Measurements from ENCODE around the gene GJB3.
"Not testable (repeated sequence)": the region's sequence is repeated elsewhere in the genome, so short reads cannot be mapped to it uniquely, and the experiment has no call there.

The GJB3 gene

DNA sequence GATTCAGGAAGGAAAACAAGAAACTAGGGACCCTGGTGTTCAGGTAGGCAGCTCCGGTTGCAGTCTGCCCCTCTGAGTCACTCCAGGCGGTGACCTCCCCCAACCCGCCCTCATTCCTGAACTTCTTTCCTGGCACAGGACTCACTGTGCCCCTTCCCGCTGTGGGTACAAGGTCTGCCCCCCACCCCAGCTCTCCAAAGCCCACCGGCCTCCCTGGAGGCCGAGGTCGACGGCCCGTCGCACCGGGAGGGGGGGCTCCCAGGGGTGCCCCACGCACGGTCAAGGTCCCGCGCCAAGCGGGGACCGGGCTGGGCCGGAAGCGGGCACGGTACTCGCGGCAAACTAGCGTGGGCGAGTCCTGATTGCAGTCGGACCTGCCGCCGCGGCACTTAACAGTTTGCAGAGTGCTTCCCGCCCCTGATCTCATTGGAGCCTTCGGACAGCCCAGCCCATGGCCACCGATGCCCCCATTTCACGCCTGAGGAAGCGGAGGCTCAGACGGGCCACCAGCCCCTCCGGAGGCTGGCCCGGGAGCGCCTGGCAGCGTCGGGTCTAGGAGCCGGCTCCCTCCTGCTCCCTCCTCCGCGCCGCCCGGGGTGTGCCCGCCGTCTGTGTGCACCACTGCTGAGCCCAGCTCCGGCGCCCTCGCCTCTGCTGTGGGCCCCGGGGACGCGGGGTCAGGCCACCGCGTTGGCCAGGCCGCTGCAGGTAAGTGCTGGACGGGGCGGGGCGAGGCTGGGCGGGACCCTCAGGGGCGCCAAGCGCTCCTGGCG lies at the start of gene GJB3:
Gene GJB3 (plus strand): TSS at position 144 of the 773 bp plus-strand sequence. CDS start 3,549 bp downstream, outside the sequence.
- peak; percentile 76 for DNase-seq

DNA sequence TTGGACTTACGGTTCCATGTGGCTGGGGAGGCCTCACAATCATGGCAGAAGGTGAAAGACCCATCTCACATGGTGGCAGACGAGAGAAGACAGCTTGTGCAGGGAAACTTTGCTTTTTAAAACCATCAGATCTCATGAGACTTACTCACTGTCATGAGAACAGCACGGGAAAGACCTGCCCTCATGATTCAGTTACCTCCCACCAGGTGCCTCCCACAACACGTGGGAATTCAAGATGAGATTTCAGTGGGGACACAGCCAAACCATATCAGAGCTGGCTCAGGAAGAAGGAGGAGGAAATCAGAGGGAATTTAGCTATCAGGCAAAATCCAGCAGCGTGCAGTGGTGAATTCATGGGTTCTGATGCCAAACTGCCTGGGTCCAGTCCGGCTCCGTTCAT lies 48.2 kb upstream of the GJB3 start:
- DNase-seq = not testable (repeated sequence)

DNA sequence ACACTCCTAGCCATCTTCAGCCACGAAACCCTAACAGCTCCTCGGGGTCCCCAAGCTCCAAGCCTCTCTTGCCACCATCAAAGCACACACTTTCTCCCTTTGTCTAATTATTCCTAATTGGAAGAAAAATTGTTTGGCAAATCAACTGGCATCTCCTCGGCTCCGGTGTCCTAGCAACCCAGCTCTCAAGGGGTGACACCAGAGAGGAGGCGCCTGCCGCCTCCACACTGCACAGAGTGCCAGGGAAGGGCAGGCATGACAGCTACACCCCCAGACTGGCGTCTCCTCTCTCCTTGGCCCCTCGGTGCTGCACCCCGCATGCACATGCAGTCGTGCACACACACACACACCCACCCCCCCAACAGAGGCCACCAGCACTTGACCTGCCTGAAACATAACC lies 44.3 kb upstream of the GJB3 start:
- DNase-seq = no peak

DNA sequence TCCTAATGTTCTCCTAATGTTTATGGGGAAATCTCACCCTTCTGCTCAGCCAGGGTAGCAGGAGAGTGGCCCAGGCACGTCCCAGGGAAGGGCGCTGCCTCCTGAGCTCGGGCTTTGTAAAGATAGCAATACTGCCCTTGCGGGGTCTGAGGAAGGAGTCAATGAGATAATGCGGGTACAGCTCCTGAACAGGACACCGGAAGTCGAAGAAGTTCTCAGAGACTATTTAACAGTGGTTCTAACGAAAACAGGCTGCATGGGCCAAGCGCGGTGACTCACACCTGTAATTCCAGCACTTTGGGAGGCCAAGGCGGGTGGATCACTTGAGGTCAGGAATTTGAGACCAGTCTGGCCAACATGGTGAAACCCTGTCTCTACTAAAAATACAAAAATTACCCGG lies 43.8 kb upstream of the GJB3 start:
- not testable (repeated sequence) for DNase-seq

DNA sequence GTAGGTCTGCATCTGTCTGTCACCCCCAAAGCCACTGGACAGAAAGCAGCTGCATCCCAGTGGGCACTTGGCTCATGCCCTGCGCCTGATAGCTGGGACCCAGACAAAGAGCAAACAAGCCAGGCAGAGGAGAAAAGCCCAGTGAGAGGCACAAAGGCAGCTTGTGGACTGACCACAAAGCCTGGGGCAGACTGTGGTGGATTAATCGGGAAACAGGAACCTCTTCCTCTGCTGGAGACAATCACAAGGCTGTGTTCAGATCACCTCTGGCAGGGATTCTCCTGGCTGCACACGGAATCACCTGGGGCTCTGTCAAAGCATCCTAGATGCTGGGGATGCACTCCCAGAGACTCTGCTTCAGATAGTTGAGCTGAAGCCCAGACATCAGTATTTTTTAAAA lies 41.4 kb upstream of the GJB3 start:
- DNase-seq = peak; percentile 30

DNA sequence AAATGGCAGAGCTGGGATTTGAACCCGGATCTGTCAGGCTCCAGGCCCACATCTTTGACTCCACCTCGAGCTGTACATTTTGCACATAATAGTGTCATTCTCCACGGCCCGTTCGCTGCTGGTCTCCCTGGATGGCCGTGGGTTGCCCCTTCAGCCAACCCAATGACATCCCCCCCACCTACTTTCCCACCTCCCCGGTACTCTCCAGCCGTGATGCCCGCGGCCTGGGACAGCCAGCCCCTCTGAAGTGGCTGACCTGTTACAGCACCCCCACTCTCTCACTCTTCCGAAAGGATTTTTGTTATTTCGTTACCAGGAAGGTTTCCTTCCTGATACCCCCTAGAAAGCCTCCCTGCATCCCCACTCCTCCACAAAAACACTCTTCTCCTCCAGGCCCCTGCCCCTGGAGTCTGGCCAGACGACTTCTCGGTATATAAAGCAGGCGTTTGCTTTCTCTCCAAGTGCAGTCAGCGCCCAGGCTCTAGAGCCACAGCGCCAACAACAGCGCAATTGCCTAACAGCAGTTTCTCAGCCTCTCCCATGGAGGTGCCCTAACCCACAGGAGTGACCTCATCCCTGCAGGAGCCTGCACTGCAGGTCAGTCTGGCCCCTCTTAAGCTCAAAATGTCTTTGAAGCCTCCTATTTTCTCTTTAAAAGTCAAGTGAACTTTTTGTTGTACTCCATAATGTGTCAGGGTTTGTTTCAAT lies 40.7 kb upstream of the GJB3 start:
- peak; percentile 80 for DNase-seq

DNA sequence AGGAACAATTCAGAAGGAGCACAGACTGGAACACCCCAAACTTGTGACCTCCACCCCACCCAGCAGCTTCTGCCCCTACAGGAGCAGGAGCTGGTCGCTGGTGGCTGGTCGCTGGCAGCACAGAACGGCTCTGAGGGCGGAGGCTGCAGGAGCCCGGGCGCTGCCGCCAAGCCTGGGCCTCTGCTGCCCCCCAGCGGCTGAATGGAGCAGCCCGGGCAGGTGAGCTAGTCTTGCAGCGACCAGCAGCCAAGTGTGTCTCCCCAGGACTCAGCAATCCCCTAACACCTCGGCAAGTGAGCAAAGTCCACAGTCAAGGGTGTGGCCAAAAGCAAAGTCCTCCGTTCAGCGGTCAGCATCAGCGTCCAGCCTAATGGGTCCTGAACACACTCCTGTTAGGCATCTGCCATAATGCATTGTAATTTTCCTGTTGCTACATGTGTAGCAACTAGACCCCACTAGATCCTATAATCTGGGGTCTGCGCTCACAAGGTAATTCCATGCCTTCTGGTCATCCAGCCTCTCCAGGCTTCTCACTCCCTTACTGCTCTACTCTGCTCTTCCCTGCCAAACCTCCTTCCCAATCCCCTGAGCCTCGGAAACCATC lies 38.2 kb upstream of the GJB3 start:
- DNase-seq = peak; percentile 89

DNA sequence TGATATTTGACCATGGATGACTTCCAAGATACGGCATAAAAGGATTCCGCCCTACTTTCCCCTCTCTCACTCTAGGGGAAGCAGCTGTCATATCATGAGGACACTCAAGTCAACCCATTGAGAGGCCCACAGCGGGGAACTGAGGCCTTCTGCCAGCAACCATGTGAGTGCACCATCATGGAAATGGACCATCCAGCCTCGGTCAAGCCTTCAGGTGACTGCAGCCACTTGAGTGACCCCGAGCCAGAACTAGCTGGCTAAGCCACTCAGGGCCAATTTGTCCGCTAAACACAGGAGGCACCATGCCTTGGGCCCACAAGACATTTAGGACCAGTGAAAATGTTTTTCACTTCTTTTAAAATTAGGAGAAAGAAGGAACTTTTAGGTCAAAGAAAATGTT lies 37.2 kb upstream of the GJB3 start:
- no peak for DNase-seq

DNA sequence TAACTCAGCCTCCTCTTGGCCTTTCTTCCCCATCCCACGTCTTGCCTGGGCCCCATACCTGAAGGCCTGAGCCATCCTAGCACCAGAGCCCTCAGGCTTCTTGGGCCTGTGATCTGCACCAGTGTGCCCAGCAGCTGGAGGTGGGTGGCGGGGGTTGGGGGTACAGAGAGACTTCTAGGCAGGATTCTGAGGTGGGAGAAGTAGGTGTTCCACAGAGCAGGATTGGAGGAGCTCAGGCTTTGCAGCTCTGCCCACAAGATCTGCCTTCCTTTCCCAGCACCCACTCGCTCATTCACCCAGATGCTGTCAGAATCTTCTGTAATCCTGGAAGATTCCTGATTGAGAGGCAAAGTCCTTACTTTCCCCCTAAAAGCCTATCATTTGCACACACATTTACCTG lies 36.2 kb upstream of the GJB3 start:
- no peak for DNase-seq

DNA sequence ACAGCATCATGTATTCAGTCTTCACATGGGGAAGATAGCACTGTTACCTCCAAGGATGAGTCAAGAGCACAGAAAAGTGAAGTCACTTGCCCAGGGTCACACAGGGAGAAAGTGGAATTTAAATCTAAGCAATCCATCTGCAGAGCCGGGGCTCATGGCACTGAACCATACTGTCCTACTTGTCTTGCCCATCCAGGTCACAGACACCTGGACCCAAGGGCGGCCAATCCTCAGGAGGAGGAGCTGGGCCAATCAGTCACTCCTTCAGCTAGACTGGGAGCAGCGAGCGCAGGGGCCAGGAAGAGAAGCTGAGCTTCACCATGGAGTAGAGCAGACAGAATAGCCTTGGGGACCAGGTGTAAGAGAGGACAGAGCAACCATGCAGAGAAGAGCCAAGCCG lies 35.3 kb upstream of the GJB3 start:
- DNase-seq = no peak

DNA sequence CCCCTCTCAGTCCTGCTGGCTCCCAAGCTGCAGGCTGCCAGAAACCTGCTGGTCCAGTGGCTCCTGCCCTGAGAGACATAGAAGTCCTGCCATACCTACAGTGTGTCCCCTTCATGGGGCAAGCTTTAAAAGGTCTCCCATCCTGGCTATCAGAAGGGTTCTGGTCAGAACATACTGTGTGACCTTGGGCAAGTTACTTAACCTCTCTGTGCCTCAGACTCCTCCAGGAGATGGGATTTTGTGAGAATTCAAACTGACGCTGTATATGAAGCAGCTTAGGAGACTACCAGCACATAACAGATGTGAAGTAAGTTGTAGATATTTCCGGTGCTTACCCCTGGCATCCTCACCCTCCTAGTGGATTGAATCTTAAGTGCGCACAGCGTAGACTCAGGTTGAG lies 34.9 kb upstream of the GJB3 start:
- no peak for DNase-seq

DNA sequence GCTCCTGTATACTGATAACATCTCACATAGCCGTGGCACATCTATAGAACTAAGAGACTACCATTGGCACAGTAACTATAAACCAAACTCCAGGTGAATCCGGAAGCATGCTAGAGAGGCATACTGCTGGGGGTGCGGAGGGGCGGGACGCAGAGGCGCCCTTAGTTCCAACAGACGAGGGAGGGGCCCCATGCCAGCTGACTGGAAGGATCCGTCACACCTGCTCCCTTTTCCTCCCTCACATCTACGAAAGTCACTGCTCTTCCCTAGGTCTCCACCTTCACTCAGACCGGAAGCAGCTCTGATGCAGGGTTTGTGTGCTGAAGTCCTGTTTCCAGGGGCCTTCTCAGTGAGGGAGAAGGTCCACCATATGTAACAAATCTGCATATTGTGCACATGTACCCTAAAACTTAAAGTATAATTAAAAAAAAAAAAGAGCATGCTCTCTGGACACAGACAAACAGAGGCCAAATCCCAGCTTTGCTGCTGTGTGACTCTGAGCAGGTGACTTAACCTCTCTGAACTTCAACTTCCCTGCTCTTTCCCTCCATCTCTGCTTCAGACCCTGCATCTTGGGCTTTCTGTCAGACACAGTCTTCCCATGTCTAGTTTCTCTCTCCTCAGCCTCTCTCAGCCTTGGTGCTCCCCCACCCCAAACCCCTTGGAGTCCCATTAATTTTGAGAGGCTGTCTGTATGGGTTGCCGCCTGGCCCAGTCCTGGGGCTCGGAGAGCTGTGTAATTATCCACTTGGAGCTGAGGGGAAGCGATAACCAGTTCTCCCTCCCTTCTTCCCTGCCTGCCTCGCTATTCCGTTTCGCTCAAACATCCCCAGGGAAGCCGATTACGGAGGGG lies 34.0 kb upstream of the GJB3 start:
- DNase-seq = no peak

DNA sequence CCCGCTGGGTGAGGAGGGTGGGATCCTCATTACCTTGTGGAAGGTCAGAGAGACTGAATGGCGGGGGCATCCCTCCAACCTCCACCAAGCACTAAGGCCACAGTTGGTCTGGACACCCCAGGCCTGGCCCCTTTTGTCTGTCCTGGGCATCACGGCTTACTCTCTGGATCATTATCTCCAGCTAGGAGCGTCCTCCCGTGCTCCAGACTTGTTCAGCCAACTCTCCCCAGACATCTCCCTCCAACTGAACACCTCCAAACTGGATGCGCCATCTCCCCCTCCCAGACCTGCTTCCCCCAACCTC lies 33.4 kb upstream of the GJB3 start:
- no peak for DNase-seq

DNA sequence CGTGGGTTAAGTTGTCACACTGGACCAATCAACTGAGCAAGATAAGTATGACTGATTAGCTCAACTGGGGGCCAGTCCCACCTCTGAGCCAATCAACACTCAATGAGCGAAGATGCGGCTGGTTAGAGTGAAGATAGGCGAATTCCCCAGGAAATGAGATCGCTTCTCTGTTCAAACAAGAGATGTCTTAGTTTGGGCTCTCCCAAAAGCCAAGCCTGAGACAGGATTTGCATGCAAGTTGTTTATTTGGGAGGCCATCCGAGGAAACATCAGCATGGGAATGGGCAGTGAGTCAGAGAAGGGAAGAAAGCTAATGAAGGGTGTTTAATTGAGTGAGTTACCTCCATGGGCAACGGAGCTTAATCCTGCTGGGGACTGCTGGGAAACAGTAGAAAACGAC lies 31.0 kb upstream of the GJB3 start:
- no peak for DNase-seq

DNA sequence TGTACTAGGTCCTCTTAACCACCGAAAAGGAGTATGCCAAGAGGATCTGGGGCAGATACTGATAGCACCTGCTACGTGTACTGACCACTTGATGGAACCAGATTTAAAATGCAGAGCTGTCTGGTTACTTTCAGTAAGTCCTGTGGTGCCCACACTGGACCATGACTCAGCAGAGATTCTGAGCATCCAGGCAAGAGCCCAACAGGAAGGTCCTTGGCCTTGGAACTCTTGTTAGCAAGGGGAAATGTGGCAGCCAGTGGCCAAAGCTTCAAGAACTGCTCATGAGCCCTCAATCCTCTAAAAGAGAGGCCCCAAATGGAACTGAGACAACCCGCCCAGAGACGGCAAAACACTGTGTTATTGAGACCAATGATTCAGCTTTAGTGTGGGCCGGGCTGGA lies 30.4 kb upstream of the GJB3 start:
- no peak for DNase-seq

DNA sequence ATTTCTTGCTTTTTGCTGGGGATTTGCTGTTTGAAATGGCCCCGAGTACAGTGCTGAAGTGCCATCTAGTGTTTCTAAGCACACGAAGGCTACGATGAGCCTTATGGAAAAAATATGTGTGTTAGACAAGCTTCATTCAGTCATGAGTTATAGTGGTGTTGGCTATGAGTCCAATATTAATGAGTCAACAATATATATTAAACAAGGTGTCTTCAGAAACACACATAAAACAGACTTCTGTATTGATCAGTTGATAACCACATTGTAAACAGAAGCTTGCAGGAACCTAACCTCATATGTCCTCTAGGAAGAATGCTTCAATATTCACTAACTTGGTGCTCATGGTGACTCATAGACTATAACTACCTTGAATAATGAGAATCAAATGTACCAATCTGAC lies 27.9 kb upstream of the GJB3 start:
- DNase-seq = no peak

DNA sequence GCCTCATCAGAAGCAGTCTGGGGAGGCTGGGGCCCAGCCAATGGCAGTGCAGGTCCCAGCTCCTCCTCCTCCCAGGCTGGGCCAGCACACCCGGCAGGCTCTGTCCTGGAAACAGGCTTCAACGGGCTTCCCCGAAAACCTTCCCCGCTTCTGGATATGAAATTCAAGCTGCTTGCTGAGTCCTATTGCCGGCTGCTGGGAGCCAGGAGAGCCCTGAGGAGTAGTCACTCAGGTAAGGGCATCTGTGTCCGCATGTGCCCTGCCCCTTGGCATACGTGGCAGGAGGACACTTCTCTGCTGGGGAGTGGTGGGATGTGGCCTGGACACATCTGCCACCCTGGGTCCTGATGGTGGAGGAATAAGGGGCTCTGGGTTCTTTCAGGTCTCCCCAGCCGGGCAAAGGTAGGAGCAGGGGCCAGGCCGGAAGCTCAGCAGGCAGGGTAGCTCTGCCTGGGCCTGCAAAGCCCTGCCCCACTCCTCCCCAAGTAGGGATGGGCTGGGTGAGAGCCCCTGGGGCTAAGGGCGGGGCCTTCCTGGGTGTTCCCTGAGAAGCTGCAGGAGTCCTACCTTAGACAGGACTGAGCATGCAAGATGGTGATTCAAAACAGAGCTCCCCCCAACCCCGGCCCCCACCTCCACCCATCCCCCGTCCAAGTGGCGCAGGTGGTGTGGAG lies 25.9 kb upstream of the GJB3 start, which contains the start of gene GJB5:
Gene GJB5 (plus strand): TSS at position 84 of the 674 bp plus-strand sequence. CDS start 2,284 bp downstream, outside the sequence.
- no peak for DNase-seq

DNA sequence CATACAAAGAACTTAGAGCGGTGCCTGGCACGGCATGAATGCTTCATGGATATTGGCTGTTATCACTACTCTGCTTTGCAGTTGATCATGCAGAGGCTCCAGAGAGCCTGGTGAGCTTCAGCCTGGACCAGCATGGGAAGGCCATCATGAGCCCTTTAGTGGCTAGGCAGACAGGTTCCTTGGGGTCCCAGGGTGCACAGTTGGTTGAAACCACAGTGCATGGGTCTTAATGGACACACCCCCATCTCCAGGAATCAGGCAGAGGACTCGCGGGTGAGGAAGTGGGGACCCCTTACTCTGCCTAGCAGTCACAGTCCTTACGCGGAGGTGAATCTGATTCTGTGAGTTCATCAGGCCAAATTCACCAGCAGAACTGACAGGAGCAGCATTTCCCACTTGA lies 25.1 kb upstream of the GJB3 start:
- DNase-seq = no peak

DNA sequence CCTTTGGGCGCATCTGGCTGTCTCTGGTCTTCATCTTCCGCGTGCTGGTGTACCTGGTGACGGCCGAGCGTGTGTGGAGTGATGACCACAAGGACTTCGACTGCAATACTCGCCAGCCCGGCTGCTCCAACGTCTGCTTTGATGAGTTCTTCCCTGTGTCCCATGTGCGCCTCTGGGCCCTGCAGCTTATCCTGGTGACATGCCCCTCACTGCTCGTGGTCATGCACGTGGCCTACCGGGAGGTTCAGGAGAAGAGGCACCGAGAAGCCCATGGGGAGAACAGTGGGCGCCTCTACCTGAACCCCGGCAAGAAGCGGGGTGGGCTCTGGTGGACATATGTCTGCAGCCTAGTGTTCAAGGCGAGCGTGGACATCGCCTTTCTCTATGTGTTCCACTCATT lies 23.6 kb upstream of the GJB3 start:
- DNase-seq = no peak

DNA sequence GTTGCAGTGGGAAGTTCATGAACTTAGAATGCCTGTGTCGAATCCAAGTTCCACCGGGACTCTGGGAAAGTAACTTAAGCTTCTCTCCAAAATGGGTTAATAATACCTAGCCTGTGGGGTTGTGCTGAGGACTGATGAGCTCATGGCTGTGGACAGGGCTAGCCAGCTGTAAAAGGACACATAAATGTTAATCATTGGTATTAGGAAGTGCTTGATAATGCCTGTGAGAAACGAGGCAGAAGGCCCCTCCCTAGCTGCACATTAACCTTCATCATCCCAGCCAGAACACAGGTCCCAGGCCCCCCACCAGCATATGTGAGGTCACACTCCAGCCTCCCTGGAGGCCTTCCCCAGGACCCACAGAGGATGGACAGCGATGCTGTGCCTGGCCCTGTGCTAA lies 22.3 kb upstream of the GJB3 start:
- DNase-seq = no peak

DNA sequence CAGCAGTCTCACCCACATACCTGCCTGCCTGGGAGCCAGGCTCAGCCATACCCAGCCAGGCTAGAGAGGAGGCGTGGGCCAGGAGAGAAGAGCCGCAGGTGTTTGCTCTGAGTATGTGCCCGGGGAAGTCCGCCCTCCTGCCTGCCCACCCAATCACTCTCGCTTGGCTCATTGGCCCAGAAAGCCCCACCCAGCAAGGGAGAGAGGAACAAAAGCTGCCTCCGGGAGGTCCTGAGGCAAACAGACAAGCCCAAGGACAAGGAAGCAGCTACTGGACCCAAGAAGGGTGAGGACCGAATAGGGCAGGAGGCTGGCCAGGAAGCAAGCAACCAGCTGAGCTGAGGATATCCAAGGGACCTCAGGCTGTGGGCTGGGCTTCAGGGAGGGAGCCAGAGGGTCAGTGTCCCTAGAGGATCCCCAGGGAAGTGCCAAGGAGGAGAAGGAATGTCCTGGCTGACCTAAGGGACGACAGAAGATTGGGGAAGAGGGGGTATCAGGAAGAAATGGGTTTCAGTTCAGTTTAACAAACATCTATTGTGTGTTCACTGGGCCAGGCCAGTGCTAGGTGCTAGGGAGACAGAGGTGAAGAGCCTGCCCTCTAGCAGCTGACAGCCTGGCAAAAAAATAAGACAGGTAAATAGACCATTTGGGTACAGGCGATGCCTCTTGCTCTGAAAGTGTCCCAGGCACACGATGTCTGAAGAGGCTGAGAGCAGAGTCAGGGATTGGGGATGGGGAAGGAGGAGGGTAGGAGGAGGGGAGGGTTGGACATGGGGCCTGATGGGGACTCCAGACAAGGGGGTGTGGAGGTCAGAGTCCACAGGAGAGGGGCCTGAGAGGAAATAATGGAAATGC lies 21.3 kb upstream of the GJB3 start, which contains the start of gene GJB4:
Gene GJB4 (plus strand): TSS at position 238 of the 855 bp plus-strand sequence. CDS start 1,515 bp downstream, outside the sequence.
- DNase-seq = no peak

All from NCI-H510A (cell line).